ENCODE results near the gene NLRP6.
"Not testable (repeated sequence)": the region's sequence is repeated elsewhere in the genome, so short reads cannot be mapped to it uniquely, and the experiment has no call there.

The NLRP6 gene

GRCh38 chr11:278001-278951 is at the start of gene NLRP6:
NLRP6 (plus strand) TSS chr11:278407; CDS start chr11:278570, 163 bp downstream.
- Histone ChIP-seq H3K9ac (ENCODE audit: low read depth, low read length) (no peak within 1 kb of the TSS), H3K9me3 (ENCODE audit: insufficient read depth, low read depth, low read length) (no peaks in the 10 kb centered on the region), H3K27ac (ENCODE audit: low read length) (no peak within 1 kb of the TSS), H3K27me3 (ENCODE audit: insufficient read depth, low read length) (peaks cover 57% of the 10 kb centered on the region), H3K4me1 (ENCODE audit: insufficient read depth, low read length) (no peaks in the 10 kb centered on the region; the same call in 1 of the 2 replicates), H3K36me3 (ENCODE audit: insufficient read depth, low read depth, low read length) (no peaks in the 10 kb centered on the region), H3K4me3 (ENCODE audit: low read length) (no peak within 1 kb of the TSS)

DNA sequence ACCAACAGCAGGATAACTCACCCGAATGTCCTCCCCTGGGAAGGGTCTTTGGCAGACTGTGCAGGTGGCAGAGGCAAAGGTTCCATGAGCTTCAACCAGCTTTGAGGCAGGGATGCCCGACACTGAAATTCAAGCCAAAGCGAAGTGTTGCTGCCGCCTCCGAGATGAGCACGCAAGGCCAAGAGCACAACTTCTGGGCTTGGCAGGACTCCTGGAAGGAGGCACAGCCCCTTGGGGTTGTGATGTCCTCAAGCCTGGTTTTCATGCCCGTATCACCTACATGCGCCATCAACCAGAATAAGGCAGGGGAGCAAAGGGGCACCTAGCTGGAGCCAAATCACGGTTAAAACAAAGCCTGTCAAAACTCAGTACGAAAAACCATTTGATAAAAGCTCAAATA is 47.8 kb upstream of the NLRP6 start:
- no peaks in the 10 kb centered on the region for H3K9me3 ChIP-seq (ENCODE audit: insufficient read depth, low read depth, low read length)
- H3K36me3 ChIP-seq (ENCODE audit: insufficient read depth, low read depth, low read length), result no peaks in the 10 kb centered on the region
- H3K27ac ChIP-seq (ENCODE audit: low read length), result no peak overlapping the region
- no peak overlapping the region for H3K9ac ChIP-seq (ENCODE audit: low read depth, low read length)
- peaks cover 4% of the 10 kb centered on the region for H3K27me3 ChIP-seq (ENCODE audit: insufficient read depth, low read length)
- no peaks in the 10 kb centered on the region for H3K4me1 ChIP-seq (ENCODE audit: insufficient read depth, low read length)
- no peak overlapping the region for H3K4me3 ChIP-seq (ENCODE audit: low read length)

DNA sequence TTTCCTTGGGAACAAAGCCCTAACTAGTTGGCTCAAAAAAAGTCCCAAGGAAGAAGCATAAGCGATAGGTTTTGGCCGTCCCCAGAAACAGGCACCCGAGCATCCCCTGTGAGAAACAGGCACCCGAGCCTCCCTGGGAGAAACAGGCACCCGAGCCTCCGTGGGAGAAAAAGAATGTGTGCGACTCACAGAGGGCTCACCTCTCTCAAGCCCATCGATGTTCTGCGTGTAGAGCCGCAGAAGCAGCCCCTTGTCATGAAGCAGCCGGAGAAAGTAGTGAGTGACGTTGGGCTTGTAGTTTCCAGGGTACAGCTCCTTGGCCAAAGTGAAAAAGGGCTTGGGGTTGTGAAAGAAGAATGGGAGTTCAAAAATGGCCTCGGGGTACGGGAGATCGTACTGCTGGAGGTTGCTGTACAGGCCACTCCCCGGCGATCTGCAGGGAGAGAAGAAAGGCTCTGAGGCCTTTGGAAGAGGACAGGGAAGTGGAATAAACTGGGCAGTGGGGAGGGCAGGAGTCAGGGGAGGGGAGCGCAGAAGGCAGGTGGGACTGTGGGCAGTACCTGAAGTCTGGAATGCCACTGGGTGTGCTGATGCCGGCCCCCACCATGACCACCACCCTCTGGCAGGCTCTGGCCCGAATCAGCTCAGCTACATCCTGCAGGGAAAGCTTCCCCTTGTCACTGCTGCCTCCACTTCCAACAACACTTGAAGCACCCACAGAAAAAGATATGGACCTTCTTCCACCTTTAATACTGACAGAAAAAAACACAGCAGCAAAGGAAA is 45.2 kb upstream of the NLRP6 start:
- Histone ChIP-seq H3K27ac (ENCODE audit: low read length) (no peak overlapping the region), H3K36me3 (ENCODE audit: insufficient read depth, low read depth, low read length) (no peaks in the 10 kb centered on the region), H3K27me3 (ENCODE audit: insufficient read depth, low read length) (peaks cover 6% of the 10 kb centered on the region), H3K4me1 (ENCODE audit: insufficient read depth, low read length) (0 out of 2 replicates have a peak, but pooled peaks cover 4% of the 10 kb centered on the region), H3K9me3 (ENCODE audit: insufficient read depth, low read depth, low read length) (no peaks in the 10 kb centered on the region), H3K9ac (ENCODE audit: low read depth, low read length) (no peak overlapping the region), H3K4me3 (ENCODE audit: low read length) (no peak overlapping the region)

GRCh38 chr11:235180-235579 is 43.0 kb upstream of the NLRP6 start:
- H3K27ac ChIP-seq (ENCODE audit: low read length), result no peak overlapping the region
- H3K9me3 ChIP-seq (ENCODE audit: insufficient read depth, low read depth, low read length), result no peaks in the 10 kb centered on the region
- peak overlapping the region; percentile 92 for H3K4me3 ChIP-seq (ENCODE audit: low read length)
- peak overlapping the region; percentile 76; the same call in 1 of the 2 replicates for H3K9ac ChIP-seq (ENCODE audit: low read depth, low read length)
- peaks cover 6% of the 10 kb centered on the region for H3K27me3 ChIP-seq (ENCODE audit: insufficient read depth, low read length)
- 0 out of 2 replicates have a peak, but pooled peaks cover 4% of the 10 kb centered on the region for H3K4me1 ChIP-seq (ENCODE audit: insufficient read depth, low read length)
- peaks cover 13% of the 10 kb centered on the region for H3K36me3 ChIP-seq (ENCODE audit: insufficient read depth, low read depth, low read length)

DNA sequence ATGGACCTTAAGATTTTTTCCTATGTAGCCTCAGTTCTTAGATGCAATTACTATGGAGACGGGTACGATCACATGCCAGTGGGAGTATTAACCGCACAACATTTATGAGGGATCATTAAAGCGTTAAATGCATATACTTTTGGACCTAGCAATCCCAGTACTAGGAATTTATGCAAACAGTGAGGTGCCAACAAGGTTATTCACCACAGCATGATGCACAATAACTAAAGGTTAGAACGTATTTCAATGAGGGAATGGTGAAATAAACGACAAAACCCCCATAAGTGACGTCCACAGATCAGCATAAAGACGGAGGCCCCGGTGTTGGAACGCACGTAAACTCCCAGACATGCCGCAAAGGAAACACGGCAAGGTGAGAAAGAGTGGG is 42.6 kb upstream of the NLRP6 start:
- no peaks in the 10 kb centered on the region for H3K9me3 ChIP-seq (ENCODE audit: insufficient read depth, low read depth, low read length)
- peak overlapping the region; percentile 73 for H3K27ac ChIP-seq (ENCODE audit: low read length)
- H3K27me3 ChIP-seq (ENCODE audit: insufficient read depth, low read length), result peaks cover 6% of the 10 kb centered on the region
- H3K4me1 ChIP-seq (ENCODE audit: insufficient read depth, low read length), result 0 out of 2 replicates have a peak, but pooled peaks cover 4% of the 10 kb centered on the region
- H3K4me3 ChIP-seq (ENCODE audit: low read length), result peak overlapping the region; percentile 92
- H3K36me3 ChIP-seq (ENCODE audit: insufficient read depth, low read depth, low read length), result peaks cover 17% of the 10 kb centered on the region
- H3K9ac ChIP-seq (ENCODE audit: low read depth, low read length), result peak overlapping the region; percentile 76

GRCh38 chr11:235997-236773 is 42.0 kb upstream of the NLRP6 start, which contains the start of gene SIRT3:
SIRT3 (minus strand) TSS chr11:236342; CDS start chr11:236328, 14 bp downstream.
- Histone ChIP-seq H3K4me3 (ENCODE audit: low read length) (peak within 1 kb of the TSS; percentile 100), H3K4me1 (ENCODE audit: insufficient read depth, low read length) (0 out of 2 replicates have a peak, but pooled peaks cover 4% of the 10 kb centered on the region), H3K36me3 (ENCODE audit: insufficient read depth, low read depth, low read length) (peaks cover 18% of the 10 kb centered on the region), H3K27me3 (ENCODE audit: insufficient read depth, low read length) (peaks cover 6% of the 10 kb centered on the region), H3K27ac (ENCODE audit: low read length) (peak within 1 kb of the TSS; percentile 92), H3K9ac (ENCODE audit: low read depth, low read length) (peak within 1 kb of the TSS; percentile 94), H3K9me3 (ENCODE audit: insufficient read depth, low read depth, low read length) (no peaks in the 10 kb centered on the region)

- H3K9ac ChIP-seq (ENCODE audit: low read depth, low read length), result peak within 1 kb of the TSS; percentile 94
These were observed 41.1 kb upstream of the NLRP6 start, which contains the start of gene PSMD13 for GRCh38 chr11:236774-237767. PSMD13 (plus strand) TSS chr11:236976; CDS start chr11:237050, 74 bp downstream.

DNA sequence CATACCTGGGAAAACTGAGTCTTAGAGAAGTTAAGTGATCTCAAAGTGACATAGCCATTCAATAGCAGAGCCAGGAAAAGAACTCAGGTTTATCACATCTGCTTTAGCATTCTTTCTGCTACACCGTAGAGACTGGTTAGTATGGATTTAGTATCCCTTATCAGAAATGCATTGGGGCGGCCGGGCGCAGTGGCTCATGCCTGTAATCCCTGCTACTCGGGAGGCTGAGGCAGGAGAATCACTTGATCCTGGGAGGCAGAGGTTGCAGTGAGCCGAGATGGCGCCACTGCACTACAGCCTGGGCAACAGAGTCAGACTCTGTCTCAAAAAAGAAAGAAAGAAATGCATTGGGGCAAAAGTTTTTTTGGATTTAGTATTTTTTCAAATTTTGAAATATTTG is 39.9 kb upstream of the NLRP6 start:
- peak overlapping the region; percentile 100; the same call in 1 of the 2 replicates for H3K4me3 ChIP-seq (ENCODE audit: low read length)
- not testable (repeated sequence) for H3K27me3 ChIP-seq (ENCODE audit: insufficient read depth, low read length); H3K9me3 ChIP-seq (ENCODE audit: insufficient read depth, low read depth, low read length); H3K9ac ChIP-seq (ENCODE audit: low read depth, low read length); H3K4me1 ChIP-seq (ENCODE audit: insufficient read depth, low read length); H3K27ac ChIP-seq (ENCODE audit: low read length)
- peaks cover 40% of the 10 kb centered on the region for H3K36me3 ChIP-seq (ENCODE audit: insufficient read depth, low read depth, low read length)

More at GRCh38 chr11:236774-237767, 41.1 kb upstream of the NLRP6 start, which contains the start of gene PSMD13:
- no peaks in the 10 kb centered on the region for H3K9me3 ChIP-seq (ENCODE audit: insufficient read depth, low read depth, low read length)
- peaks cover 6% of the 10 kb centered on the region for H3K27me3 ChIP-seq (ENCODE audit: insufficient read depth, low read length)
- 0 out of 2 replicates have a peak, but pooled peaks cover 4% of the 10 kb centered on the region for H3K4me1 ChIP-seq (ENCODE audit: insufficient read depth, low read length)
- peaks cover 27% of the 10 kb centered on the region for H3K36me3 ChIP-seq (ENCODE audit: insufficient read depth, low read depth, low read length)
- peak within 1 kb of the TSS; percentile 100 for H3K4me3 ChIP-seq (ENCODE audit: low read length)
- H3K27ac ChIP-seq (ENCODE audit: low read length), result peak within 1 kb of the TSS; percentile 92

GRCh38 chr11:240315-240714 is 37.9 kb upstream of the NLRP6 start:
- H3K9ac ChIP-seq (ENCODE audit: low read depth, low read length), result no peak overlapping the region
- peaks cover 59% of the 10 kb centered on the region for H3K36me3 ChIP-seq (ENCODE audit: insufficient read depth, low read depth, low read length)
- no peak overlapping the region for H3K27ac ChIP-seq (ENCODE audit: low read length)
- H3K9me3 ChIP-seq (ENCODE audit: insufficient read depth, low read depth, low read length), result no peaks in the 10 kb centered on the region
- peaks cover 3% of the 10 kb centered on the region for H3K27me3 ChIP-seq (ENCODE audit: insufficient read depth, low read length)
- no peak overlapping the region for H3K4me3 ChIP-seq (ENCODE audit: low read length)
- 0 out of 2 replicates have a peak, but pooled peaks cover 4% of the 10 kb centered on the region for H3K4me1 ChIP-seq (ENCODE audit: insufficient read depth, low read length)

GRCh38 chr11:241634-242033 is 36.6 kb upstream of the NLRP6 start:
- H3K36me3 ChIP-seq (ENCODE audit: insufficient read depth, low read depth, low read length), result peaks cover 73% of the 10 kb centered on the region
- H3K4me3 ChIP-seq (ENCODE audit: low read length), result no peak overlapping the region
- no peak overlapping the region for H3K9ac ChIP-seq (ENCODE audit: low read depth, low read length)
- 0 out of 2 replicates have a peak, but pooled peaks cover 4% of the 10 kb centered on the region for H3K4me1 ChIP-seq (ENCODE audit: insufficient read depth, low read length)
- no peak overlapping the region for H3K27ac ChIP-seq (ENCODE audit: low read length)
- H3K9me3 ChIP-seq (ENCODE audit: insufficient read depth, low read depth, low read length), result no peaks in the 10 kb centered on the region
- H3K27me3 ChIP-seq (ENCODE audit: insufficient read depth, low read length), result no peaks in the 10 kb centered on the region
